ENCODE data around the gene MTG2.

- TF ChIP-seq CTCF (IDR thresholded peaks at IDR 0.05) (no peak), POLR2A (IDR thresholded peaks at IDR 0.05) (no peak)
Measured at GRCh38 chr20:62150310-62150575, 32.6 kb upstream of the MTG2 start.

All from lower leg skin (tissue), 3 donors.